Tibial nerve (tissue), 4 donors: ENCODE results near the gene DISC1.

Experiments
- EP300 ChIP-seq, 2 donors: sonication (generic); formaldehyde crosslinking; IDR thresholded peaks; one replicate each; pipeline ENCODE4 v1.6.1; 2017; ENCODE audit warnings: antibody characterized with exemption in 2 of 2, mild to moderate bottlenecking in 1 of 2
- POLR2A ChIP-seq, 2 donors: fragments of 450-650 bp; IDR thresholded peaks; one replicate each; pipeline ENCODE4 v1.6.1; 2017; ENCODE audit warnings: antibody characterized with exemption in 2 of 2, mild to moderate bottlenecking in 2 of 2, moderate library complexity in 2 of 2
- TF ChIP-seq, protein P1 (sequence below), 5 experiments: fragments of 200-600 bp in 3 of 5; fragments of 450-650 bp in 2 of 5; sonication (generic) in 3 of 5; IDR thresholded peaks; one replicate each; pipeline ENCODE4 v1.5.1; 2016 to 2019; ENCODE audit warnings: antibody characterized with exemption in 5 of 5, mild to moderate bottlenecking in 3 of 5, moderate library complexity in 2 of 5

DNA sequence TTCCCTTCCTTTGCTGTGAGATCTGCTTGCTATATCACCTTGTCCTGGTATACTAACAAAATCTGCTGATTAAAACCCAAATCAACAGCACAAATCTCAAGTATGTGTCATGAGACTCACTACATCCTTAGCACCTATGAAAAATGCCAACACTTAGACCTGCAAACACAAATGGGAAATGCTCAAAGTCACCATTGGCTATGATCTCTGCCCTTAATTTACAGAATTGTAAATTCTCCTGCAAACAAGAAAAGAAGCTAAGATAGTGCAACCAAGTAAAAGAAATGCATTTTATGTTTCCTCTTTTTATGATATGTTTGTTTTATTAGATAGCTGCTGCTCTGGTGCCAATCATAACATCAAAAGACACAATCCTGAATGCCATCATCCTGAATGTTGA lies 80.8 kb downstream of the DISC1 start:
- TF ChIP-seq, protein P1, sequence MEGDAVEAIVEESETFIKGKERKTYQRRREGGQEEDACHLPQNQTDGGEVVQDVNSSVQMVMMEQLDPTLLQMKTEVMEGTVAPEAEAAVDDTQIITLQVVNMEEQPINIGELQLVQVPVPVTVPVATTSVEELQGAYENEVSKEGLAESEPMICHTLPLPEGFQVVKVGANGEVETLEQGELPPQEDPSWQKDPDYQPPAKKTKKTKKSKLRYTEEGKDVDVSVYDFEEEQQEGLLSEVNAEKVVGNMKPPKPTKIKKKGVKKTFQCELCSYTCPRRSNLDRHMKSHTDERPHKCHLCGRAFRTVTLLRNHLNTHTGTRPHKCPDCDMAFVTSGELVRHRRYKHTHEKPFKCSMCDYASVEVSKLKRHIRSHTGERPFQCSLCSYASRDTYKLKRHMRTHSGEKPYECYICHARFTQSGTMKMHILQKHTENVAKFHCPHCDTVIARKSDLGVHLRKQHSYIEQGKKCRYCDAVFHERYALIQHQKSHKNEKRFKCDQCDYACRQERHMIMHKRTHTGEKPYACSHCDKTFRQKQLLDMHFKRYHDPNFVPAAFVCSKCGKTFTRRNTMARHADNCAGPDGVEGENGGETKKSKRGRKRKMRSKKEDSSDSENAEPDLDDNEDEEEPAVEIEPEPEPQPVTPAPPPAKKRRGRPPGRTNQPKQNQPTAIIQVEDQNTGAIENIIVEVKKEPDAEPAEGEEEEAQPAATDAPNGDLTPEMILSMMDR (IDR thresholded peaks at IDR 0.05): no peak
- TF ChIP-seq EP300 (IDR thresholded peaks at IDR 0.05) (no peak), POLR2A (IDR thresholded peaks at IDR 0.05) (no peak)
